Stomach smooth muscle (tissue), 2 donors: ENCODE results near the gene ARF3.

Experiments
- H3K27ac ChIP-seq: one replicate; pipeline ENCODE4 v1.7.0; 2013; ENCODE audit warnings: mild to moderate bottlenecking, low read length, inconsistent platforms
- H3K27me3 ChIP-seq, 2 donors: one replicate each; pipeline ENCODE4 v1.7.0; 2013; ENCODE audit warnings: low read length in 2 of 2; ENCODE audit not compliant: insufficient read depth in 2 of 2, control insufficient read depth in 1 of 2
- H3K36me3 ChIP-seq, 2 donors: one replicate each; pipeline ENCODE4 v1.7.0; 2013; ENCODE audit warnings: low read length in 2 of 2; ENCODE audit not compliant: control insufficient read depth in 2 of 2, insufficient read depth in 2 of 2
- H3K4me1 ChIP-seq: one replicate; pipeline ENCODE4 v1.7.0; 2013; ENCODE audit warnings: low read length; ENCODE audit not compliant: control insufficient read depth, insufficient read depth
- H3K4me3 ChIP-seq, 2 donors: one replicate each; pipeline ENCODE4 v1.7.0; 2013; ENCODE audit warnings: low read length in 2 of 2
- H3K9ac ChIP-seq, 2 donors: one replicate each; pipeline ENCODE4 v1.7.0; 2013; ENCODE audit warnings: low read length in 2 of 2, mild to moderate bottlenecking in 1 of 2
- H3K9me3 ChIP-seq, 2 donors: one replicate each; pipeline ENCODE4 v1.7.0; 2013; ENCODE audit warnings: low read length in 2 of 2; ENCODE audit not compliant: control insufficient read depth in 2 of 2
- donor health status: healthy.
- donor health status: Pancreatic carcinoma.

The ARF3 gene

GRCh38 chr12:48890657-48891418, 66.4 kb downstream of the ARF3 start:
- Histone ChIP-seq H3K36me3 (no peaks in the 10 kb centered on the region), H3K4me1 (peaks cover 9% of the 10 kb centered on the region), H3K9ac (peak overlapping the region; percentile 60 to 68), H3K4me3 (peak overlapping the region; percentile 51 to 66), H3K27ac (no peak overlapping the region), H3K9me3 (no peaks in the 10 kb centered on the region), H3K27me3 (peaks cover 11 to 14% of the 10 kb centered on the region in 2 donors)

GRCh38 chr12:48889679-48890078, 67.6 kb downstream of the ARF3 start:
- Histone ChIP-seq H3K36me3 (no peaks in the 10 kb centered on the region), H3K27me3 (peaks cover 11 to 14% of the 10 kb centered on the region in 2 donors), H3K4me1 (peaks cover 9% of the 10 kb centered on the region), H3K9ac (no peak overlapping the region), H3K27ac (no peak overlapping the region), H3K4me3 (no peak overlapping the region), H3K9me3 (no peaks in the 10 kb centered on the region)
